SHP77 (cell line): ENCODE data around the gene RBM4B.

ENCODE experiments used
- DNase-seq, 2 experiments: peaks; one replicate each; lab custom pipeline; 2025; lab: John Stamatoyannopoulos, UW

Gene RBM4B

GRCh38 chr11:66686801-66687750 lies 9.4 kb upstream of the RBM4B start:
- no peak for DNase-seq

GRCh38 chr11:66686100-66686785 lies 8.6 kb upstream of the RBM4B start:
- no peak for DNase-seq

- peak; percentile 25 to 38 for DNase-seq
These were observed 7.8 kb upstream of the RBM4B start for GRCh38 chr11:66685276-66686099.

- no peak for DNase-seq
These were observed 6.9 kb upstream of the RBM4B start for GRCh38 chr11:66684635-66685034.

- DNase-seq: no peak
These were observed 6.2 kb upstream of the RBM4B start for GRCh38 chr11:66683877-66684276.

DNA sequence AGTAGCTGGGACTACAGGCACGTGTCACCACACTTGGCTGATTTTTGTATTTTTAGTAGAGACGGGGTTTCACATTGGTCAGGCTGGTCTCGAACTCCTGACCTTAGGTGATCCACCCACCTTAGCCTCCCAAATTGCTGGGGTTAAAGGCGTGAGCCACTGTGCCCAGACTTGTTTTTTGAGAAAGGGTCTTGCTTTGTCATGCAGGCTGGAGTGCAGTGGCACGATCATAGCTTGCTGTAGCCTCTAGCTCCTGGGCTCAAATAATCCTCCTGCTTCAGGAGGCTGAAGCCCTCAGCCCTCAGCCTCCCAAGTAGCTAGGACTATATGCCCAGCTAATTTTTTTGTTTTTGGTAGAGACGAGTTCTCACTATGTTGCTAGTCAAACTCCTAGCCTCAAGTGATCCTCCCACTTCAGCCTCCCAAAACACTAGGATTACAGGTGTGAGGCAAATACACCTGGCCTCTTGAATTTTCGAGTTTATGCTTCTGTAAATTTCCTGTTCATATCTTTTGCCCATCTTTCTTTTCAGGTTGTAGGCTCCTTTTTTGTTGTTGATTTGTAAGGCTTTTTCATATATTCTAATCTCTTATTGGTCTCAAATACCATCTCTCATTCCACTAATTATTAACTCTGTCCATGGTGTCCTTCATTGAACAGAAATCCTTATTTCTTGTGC lies 3.4 kb upstream of the RBM4B start:
- DNase-seq: no peak

GRCh38 chr11:66676931-66677598 lies 622 bp downstream of the RBM4B start:
- no peak for DNase-seq

DNA sequence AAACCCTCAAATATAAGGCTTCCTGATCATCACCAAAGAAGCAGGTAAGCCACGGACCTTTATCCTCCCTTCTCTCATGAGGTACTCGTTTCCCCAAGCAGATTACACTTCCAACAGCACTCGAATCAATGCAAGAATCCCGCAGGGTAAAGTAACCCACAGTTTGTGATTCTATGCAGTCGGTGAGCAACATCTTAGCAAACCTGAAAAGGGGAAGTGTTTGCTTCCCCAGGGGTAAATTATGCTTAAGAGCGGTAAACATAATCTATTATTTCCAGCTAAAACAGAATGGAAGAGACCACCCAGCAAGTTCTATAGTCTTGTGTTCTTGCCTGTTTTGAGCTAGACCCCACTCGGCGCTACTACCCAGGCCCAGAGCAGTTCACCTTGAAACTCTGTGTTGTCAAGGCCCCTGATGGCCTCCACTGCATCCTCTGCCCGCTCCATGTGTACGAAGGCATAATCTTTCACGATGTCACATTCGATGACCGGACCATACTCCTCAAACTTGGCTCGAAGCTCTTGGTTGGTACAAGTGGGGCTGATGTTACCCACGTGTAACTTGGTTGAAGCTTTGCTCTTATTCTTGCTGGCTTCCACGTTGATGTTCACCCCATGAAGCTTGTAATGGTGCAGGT lies 1.3 kb downstream of the RBM4B start:
- DNase-seq: no peak

- DNase-seq: no peak
These were observed 2.6 kb downstream of the RBM4B start for GRCh38 chr11:66674964-66675602.

DNA sequence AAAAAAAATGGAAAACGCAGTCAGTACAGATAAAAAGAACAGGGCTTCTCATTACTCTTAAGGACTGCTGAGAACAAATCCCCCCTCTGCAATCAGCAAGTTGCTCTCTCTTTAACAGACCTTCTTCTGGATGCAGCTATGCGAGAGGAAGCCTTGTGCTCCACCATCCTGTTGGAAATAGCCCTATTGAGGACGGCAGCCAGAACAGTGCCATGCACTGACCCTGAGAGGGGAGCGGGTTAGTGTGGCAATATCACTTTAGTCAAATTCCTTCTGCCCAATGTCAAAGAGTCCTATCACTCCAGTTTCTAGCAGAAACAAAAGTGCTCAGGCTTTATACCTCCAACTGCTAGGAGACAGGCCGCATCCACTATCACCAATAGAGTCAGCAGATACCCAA lies 6.9 kb downstream of the RBM4B start:
- no peak for DNase-seq

GRCh38 chr11:66665369-66665768 lies 12.3 kb downstream of the RBM4B start:
- no peak for DNase-seq

- DNase-seq: no peak
These were observed 13.9 kb downstream of the RBM4B start for GRCh38 chr11:66663741-66664296.

- no peak for DNase-seq
These were observed 17.9 kb downstream of the RBM4B start for GRCh38 chr11:66659763-66660162.

- no peak for DNase-seq
These were observed 24.6 kb downstream of the RBM4B start for GRCh38 chr11:66653123-66653522.

- no peak for DNase-seq
These were observed 25.0 kb downstream of the RBM4B start for GRCh38 chr11:66652651-66653050.

DNA sequence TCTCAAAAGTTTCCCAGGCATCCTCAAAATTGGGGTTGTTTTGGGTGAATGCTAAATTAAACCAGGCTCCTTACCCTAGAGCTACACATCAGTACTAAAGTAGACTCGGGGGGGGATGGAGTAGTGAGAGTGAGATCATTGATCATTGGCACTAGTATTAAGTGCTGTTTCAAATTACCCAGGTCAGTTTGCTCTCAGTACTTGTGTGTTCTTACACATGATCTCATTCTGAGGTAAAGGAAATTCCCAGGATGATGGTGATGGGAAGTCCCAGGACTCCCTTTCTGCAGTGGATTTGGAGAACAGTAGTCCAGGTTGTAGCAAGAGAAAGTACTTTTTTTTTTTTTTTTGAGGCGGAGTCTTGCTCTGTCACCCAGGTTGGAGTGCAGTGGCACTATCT lies 26.7 kb downstream of the RBM4B start:
- DNase-seq: no peak

- DNase-seq: no peak
These were observed 27.8 kb downstream of the RBM4B start for GRCh38 chr11:66649903-66650302.

DNA sequence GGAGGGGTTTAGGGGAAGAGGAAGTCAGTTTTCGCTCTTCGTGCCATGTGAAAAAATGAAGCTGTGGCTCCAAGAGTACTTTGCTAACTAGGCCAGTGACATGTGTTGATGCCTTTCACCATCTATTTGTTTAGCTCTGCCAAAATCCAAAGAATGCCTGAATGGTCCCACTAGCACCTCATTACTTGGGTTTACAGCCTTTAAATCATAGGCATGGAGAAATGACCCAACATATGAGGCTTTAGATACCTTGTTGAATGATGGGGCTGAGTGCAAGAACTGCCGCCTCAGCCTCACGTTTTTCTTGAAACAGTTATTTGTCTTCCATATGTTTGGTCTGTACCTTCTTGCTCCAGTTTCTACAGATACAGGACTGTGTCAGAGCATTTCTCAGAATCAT lies 30.9 kb downstream of the RBM4B start:
- no peak for DNase-seq

GRCh38 chr11:66643745-66644437 lies 33.8 kb downstream of the RBM4B start:
- DNase-seq: no peak
